Cardiac septum (tissue), 1 donor: Measurements from ENCODE around the gene CCDC13. TPM values are rescaled to one million over a fixed set of nuclear protein-coding genes. Genes with fewer than 3 reads are reported as not detected.

Experiments
- DNase-seq: peaks from one replicate; pipeline ENCODE4 v3.0.0-alpha.2; 2020; ENCODE audit warnings: low spot score
- intact Hi-C: fragments of 100-400 bp; cut with DNase I; formaldehyde crosslinking; loops from one replicate; pipeline ENCODE4 v1.14.0; 2022
- total RNA-seq: library from RNA; stranded (reverse); fragmentation: NEBNext Ultra II Directional; extraction: Animal tissue kit (Norgen Biotek cat#: 25700); gene quantifications from one replicate; pipeline ENCODE4 v1.2.1, GENCODE V29; 2021
- donor health status: DM: no; HTN: no; CAD: no.

Gene CCDC13
- total RNA-seq, 1 donor from 2014 or later = 1.1 TPM

- intact Hi-C loops = loop anchor here (1.0 kb wide), 3 partner anchors 37 to 86 kb away; partner anchors contain the start of genes HHATL and ZBTB47
- DNase-seq = peak; percentile 92
These were observed 33.5 kb downstream of the CCDC13 start for GRCh38 chr3:42739401-42740158.

- intact Hi-C loops = no loop called here
- no peak for DNase-seq
These were observed 36.5 kb downstream of the CCDC13 start for GRCh38 chr3:42736531-42736930.

DNA sequence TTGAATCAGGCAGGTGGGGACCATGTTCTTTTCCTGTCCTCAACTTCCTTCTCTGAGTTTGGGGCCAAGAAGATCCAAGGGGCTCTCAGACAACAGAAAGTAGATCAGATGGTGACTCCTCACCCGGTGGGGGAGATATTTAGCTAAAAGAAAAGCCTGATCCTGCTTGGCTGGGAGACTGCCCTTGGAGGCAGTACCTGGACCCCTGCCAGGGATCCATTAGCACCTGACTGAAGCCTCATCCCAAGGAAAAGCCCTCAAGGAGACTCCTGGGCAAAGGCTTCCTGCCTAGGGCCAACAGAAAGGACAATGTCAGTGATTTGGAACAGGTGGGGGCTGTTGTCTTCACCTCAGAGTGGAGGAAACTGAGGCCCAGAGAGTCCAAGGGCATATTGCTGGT lies 37.0 kb downstream of the CCDC13 start:
- no peak for DNase-seq
- intact Hi-C loops = no loop called here

DNA sequence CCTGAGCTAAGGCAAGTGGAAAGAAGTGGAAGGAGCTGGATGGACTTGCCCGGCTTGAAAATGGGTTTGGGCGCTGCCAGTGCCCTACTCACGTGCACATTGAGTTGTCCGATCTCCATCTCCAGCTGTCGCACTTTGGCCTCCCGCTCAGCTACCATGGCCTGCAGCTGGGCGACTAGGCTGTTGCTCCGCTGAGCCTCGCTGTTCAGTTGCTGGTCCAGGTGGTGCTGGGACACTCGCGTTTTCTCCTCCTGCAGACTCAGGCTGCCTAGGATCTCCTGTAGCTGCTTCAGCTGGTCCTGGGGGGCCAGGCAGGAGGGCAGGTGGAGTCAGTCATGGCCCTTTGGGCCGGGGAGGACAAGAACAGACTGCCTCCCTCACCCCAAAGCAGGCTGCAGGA lies 37.4 kb downstream of the CCDC13 start:
- no peak for DNase-seq
- intact Hi-C loops = no loop called here

GRCh38 chr3:42735019-42735418 lies 38.0 kb downstream of the CCDC13 start:
- DNase-seq = no peak
- intact Hi-C loops = no loop called here

- no peak for DNase-seq
- intact Hi-C loops = no loop called here
These were observed 38.7 kb downstream of the CCDC13 start for GRCh38 chr3:42734263-42734860.

DNA sequence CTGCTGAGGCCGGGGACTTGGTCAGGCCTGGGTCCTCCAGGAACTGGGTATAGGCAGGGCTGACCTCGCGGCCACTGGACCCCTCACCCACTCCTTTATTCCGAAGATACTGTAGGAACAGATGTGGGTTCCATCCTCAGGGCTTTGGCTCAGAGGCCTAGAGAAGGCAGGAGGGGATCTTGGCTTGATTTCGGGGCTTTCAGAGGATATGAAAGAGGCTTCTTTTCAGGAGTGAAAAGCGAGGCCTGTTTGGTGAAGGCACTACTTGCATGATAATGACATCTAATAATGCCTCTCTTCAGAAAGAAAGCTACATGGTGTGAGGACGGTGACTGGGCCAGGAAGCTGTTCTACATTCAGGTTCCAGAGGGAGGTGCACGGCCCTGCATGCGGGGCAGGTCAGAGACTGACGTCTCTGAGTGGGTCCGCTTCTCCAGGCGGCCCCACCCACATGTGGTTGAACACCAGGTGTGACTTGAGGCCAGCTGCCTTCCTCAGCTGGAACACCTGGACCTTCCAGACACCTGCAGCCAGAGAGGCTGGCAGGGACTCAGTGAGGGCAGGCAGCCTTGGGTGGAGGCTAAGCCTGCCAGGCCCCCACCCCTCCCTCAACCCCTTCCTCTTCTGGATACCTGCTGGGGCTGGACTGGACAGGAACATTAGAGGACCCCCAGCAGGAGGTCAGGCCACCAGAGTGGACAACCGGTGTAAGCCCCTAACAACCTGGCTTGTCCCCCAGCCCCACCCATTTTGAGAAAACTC lies 39.4 kb downstream of the CCDC13 start:
- DNase-seq = no peak
- intact Hi-C loops = no loop called here

DNA sequence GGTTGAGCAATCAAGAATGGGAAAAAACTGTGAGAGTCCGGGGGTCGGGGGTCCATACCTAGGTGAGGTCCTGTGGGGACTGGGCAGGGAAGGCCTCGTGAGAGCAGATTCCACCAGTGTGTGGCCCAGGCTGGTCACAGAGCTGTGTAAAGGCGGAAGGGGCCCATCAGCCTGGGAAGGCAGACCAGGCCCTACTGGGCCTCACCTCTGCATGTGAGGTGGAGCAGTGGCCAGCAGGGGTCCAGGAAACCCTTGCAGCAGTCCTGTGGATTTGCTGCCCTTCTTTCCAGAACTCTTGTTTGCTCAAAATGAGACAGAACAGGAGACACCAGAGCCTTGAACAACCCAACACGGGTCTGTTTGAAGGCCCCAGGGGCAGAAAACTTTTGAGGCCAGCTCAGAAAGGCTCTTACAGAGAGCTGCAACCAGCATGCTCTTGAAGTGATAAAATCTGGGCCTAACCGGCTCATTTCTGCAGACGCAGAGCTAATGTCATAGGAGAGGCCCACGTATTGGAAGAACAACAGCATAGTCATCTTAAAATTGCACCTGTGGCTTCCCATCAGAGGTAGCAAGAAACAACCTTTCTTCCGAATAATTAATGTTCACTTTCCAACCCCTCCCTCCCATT lies 40.1 kb downstream of the CCDC13 start:
- intact Hi-C loops = no loop called here
- DNase-seq = no peak

DNA sequence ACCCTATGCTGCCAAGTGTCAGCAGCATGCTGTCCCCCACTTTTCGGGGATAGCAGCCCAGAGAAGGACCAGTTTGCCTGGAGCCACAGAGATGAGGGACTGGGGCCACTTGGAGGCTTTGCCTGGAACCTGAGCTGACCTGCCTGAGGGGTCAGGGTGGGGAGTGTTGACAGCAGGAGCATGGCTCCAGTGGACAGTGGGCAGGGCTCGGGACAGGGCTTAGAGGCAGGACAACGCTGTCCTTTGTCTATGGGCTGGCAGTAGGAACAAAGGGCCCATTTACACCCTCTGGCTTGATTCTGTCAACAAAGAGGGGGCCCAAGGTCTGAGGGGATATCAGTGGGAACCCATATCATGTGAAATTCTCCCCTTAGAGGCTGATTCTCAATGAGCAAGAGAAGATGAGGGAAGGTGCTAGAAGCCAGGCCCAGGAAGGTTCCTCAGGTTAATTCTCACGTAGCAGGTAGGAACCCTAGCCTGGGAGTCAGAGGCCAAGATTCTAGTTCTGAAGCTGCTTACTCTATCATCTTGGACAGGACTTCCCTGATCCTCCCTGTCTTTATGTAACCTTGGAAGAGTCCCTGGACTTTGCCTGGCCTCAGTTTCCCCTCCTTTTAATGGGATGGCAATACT lies 40.7 kb downstream of the CCDC13 start:
- intact Hi-C loops = no loop called here
- DNase-seq = no peak

GRCh38 chr3:42731476-42732195 lies 41.4 kb downstream of the CCDC13 start:
- intact Hi-C loops = no loop called here
- no peak for DNase-seq

DNA sequence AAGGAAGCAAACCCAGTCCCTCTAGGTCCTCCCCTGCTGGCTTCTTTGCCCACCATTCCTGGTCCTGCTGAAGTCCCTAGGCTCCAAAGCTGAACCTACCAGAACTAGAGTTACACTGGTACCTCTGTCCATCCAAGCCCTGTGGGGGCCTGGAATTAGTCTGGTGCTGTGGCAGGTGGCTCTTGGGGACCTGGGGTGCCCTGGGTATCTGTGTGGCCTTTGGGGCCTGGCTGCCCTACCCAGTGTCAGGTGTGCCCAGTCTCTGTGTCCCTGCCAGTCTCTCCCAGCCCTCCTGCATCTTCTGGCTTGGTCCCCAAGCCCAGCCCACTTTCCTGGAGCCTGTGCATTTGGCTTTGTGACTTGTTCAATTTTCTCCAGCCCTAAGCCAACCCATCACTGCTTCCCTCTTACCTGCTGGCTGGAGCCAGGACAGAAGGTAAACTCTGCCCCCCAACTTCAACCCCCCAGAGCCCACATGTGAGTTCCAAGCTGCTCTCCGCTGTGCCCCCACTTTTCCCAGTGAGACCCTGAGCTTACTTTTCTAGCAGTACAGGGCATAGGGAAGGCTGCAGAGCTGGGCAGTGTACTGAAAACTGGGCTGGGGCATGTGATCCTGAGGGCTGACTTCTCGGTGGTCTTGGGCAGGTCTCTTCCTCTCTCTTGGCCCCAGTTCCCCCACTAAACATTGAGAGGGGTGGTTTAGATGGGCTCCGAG lies 42.2 kb downstream of the CCDC13 start:
- no peak for DNase-seq
- intact Hi-C loops = no loop called here

- intact Hi-C loops = no loop called here
- DNase-seq = no peak
These were observed 42.8 kb downstream of the CCDC13 start for GRCh38 chr3:42730294-42730693.

GRCh38 chr3:42729404-42730145 lies 43.5 kb downstream of the CCDC13 start:
- no peak for DNase-seq
- intact Hi-C loops = no loop called here

DNA sequence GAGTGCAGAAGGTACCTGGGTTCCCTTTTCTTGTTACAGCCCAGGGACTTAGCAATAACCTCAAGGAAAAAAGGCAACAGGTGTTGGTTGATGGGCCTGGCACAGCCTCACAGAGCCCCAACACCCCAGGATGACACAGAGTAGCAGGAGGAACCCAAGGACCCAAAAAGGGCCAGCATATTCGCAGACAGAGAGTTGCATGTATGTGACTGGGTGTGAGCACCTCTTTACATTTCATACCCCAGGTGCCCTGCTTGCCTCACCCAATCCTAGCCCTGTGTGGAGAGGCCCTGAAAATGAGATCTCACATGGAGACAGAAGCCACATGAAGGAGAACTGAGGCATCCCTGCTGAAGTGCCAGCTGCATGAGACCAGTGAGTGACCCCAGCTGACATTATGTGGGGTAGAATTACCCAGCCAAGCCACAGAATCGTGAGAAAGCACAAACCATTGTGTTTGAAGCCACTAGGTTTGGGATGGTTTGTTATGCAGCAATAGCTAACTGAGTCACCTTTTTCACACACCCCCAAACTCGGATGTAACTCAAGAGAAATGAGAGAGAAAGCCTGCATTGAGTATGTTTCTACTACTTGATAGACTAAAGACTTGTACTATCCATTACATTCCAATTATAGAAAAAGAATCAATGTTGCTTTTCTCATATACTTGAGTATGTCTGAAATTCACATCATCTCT lies 44.2 kb downstream of the CCDC13 start:
- intact Hi-C loops = no loop called here
- no peak for DNase-seq

DNA sequence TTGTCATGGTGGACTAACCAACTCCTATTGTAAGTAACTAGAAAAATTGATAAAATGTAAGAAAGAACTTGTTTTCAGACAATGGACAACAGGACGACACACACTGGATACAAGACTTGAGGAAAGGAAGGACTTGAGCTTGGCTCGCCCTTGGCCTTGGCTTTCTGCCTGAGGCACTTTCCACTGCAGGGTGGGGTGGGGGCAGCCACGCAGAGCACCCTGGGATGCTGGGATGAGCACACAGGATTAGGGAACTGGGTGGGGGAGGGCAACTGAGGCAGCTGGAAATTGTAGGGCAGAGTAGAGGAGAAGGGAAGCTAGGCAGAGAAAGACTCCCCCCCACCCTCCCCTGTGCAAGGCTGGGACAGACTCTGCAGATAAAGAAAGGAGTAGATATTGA lies 45.0 kb downstream of the CCDC13 start:
- peak; percentile 81 for DNase-seq
- intact Hi-C loops = no loop called here

- intact Hi-C loops = no loop called here
- no peak for DNase-seq
These were observed 47.6 kb downstream of the CCDC13 start for GRCh38 chr3:42725454-42725853.

- intact Hi-C loops = no loop called here
- no peak for DNase-seq
These were observed 49.8 kb downstream of the CCDC13 start for GRCh38 chr3:42723219-42723618.
